ENCODE measurements around the gene FADS2.

GRCh38 chr11:61847914-61848581, 19.9 kb downstream of the FADS2 start:
- TF ChIP-seq POLR2A (IDR thresholded peaks at IDR 0.05; ENCODE audit: low read depth, low read length) = no peak
- no peak for TF ChIP-seq POLR2AphosphoS5 (IDR thresholded peaks at IDR 0.05; ENCODE audit: low read depth, low read length)

Measured in GM12892 (cell line).